K562 (cell line): ENCODE results near the gene LRRN3. TPM values are rescaled to one million over a fixed set of nuclear protein-coding genes. Genes with fewer than 3 reads are reported as not detected.

Source experiments
- ATF7 ChIP-seq: fragments of 450-650 bp; IDR thresholded peaks from 2 replicates; pipeline ENCODE4 v1.7.1; 2014; ENCODE audit warnings: mild to moderate bottlenecking, moderate library complexity
- BACH1 ChIP-seq: fragments of 200-800 bp; sonication (Bioruptor generic); IDR thresholded peaks from 2 replicates; pipeline ENCODE4 v1.6.1; 2016; ENCODE audit warnings: missing genetic modification characterization, missing compliant biosample characterization
- BRCA1 ChIP-seq, 2 experiments: fragments of 450-650 bp in 1 of 2; sonication (generic) in 1 of 2; formaldehyde crosslinking in 1 of 2; IDR thresholded peaks; 2 replicates each; pipeline versions ENCODE4 v1.5.0 to v1.6.1; 2017 to 2020; ENCODE audit warnings: mild to moderate bottlenecking in 1 of 2, missing genetic modification reagents in 1 of 2
- CBX8 ChIP-seq: fragments of 200-600 bp; sonication (generic); IDR thresholded peaks from 2 replicates; pipeline ENCODE4 v1.6.1; 2012; ENCODE audit warnings: borderline replicate concordance, mixed run types, low read depth, mild to moderate bottlenecking, moderate library complexity, mixed read lengths, low read length, control low read depth, inconsistent platforms; ENCODE audit not compliant: poor library complexity, severe bottlenecking; ENCODE audit errors: extremely low read depth
- CREBBP ChIP-seq: IDR thresholded peaks from one replicate; pipeline ENCODE4 v1.6.1; 2012; ENCODE audit warnings: low read depth, mild to moderate bottlenecking, control low read depth, inconsistent platforms, low read length
- ELF4 ChIP-seq: fragments of 450-650 bp; formaldehyde crosslinking; IDR thresholded peaks from 2 replicates; pipeline ENCODE4 v1.4.0; 2022; ENCODE audit warnings: missing genetic modification characterization
- HMGXB4 ChIP-seq: sonication (generic); formaldehyde crosslinking; IDR thresholded peaks from 2 replicates; pipeline ENCODE4 v1.8.1; 2023; ENCODE audit warnings: mild to moderate bottlenecking, missing genetic modification reagents
- HNRNPL ChIP-seq: fragments of 200-400 bp; formaldehyde crosslinking; IDR thresholded peaks from 2 replicates; pipeline ENCODE4 v1.6.1; 2017; ENCODE audit warnings: low read depth, mild to moderate bottlenecking, low read length
- KAT8 ChIP-seq: fragments of 450-650 bp; IDR thresholded peaks from 2 replicates; pipeline ENCODE4 v1.6.1; 2016; ENCODE audit warnings: low read depth, mild to moderate bottlenecking
- MCM7 ChIP-seq, 2 experiments: fragments of 450-650 bp; IDR thresholded peaks; 2 replicates each; pipeline ENCODE4 v1.6.1; 2016 to 2018
- NR2C2 ChIP-seq, 2 experiments: fragments of 200-800 bp in 1 of 2; sonication (Bioruptor generic) in 1 of 2; sonication (generic) in 1 of 2; formaldehyde crosslinking in 1 of 2; IDR thresholded peaks; 2 replicates each; pipeline versions ENCODE4 v1.6.1 to v1.8.0; 2016 to 2022; ENCODE audit warnings: mild to moderate bottlenecking in 1 of 2, missing compliant biosample characterization in 1 of 2, missing genetic modification characterization in 1 of 2, missing genetic modification reagents in 1 of 2
- POLR2AphosphoS5 ChIP-seq: IDR thresholded peaks from 2 replicates; pipeline ENCODE4 v1.6.1; 2011; ENCODE audit warnings: mild to moderate bottlenecking, low read depth, low read length, moderate library complexity; ENCODE audit not compliant: control insufficient read depth, insufficient read depth
- RAD21 ChIP-seq, 2 experiments: fragments of 250-450 bp in 1 of 2; fragments of 450-650 bp in 1 of 2; sonication (Bioruptor Pico) in 1 of 2; formaldehyde crosslinking in 1 of 2; IDR thresholded peaks in 1 of 2; conservative IDR thresholded peaks in 1 of 2; 2 replicates each; pipeline versions ENCODE4 v1.4.0 to v1.8.0; 2020 to 2022; ENCODE audit warnings: mild to moderate bottlenecking in 2 of 2, moderate library complexity in 1 of 2
- RFX7 ChIP-seq: fragments of 250-450 bp; sonication (Bioruptor Pico); IDR thresholded peaks from 2 replicates; pipeline ENCODE4 v1.5.1; 2021; ENCODE audit warnings: mild to moderate bottlenecking
- SMAD1 ChIP-seq: fragments of 150-350 bp; IDR thresholded peaks from 2 replicates; pipeline ENCODE4 v1.6.1; 2014; ENCODE audit warnings: low read length, low read depth; ENCODE audit not compliant: partially characterized antibody
- SMARCC2 ChIP-seq: fragments of 450-650 bp; IDR thresholded peaks from 2 replicates; pipeline ENCODE4 v1.6.1; 2017; ENCODE audit warnings: antibody characterized with exemption, moderate library complexity, mild to moderate bottlenecking, low read depth
- SOX6 ChIP-seq: fragments of 450-650 bp; IDR thresholded peaks from 2 replicates; pipeline ENCODE4 v1.6.1; 2014; ENCODE audit warnings: mild to moderate bottlenecking
- SP1 ChIP-seq: sonication (generic); formaldehyde crosslinking; IDR thresholded peaks from 2 replicates; pipeline ENCODE4 v1.8.1; 2022; ENCODE audit warnings: mild to moderate bottlenecking, missing genetic modification reagents
- ZNF316 ChIP-seq: fragments of 450-650 bp; IDR thresholded peaks from 2 replicates; pipeline ENCODE4 v1.6.1; 2016
- ZNF766 ChIP-seq: fragments of 200-800 bp; sonication (Bioruptor generic); conservative IDR thresholded peaks from 2 replicates; pipeline ENCODE4 v1.6.1; 2016; ENCODE audit warnings: missing genetic modification characterization, missing compliant biosample characterization
- ZNF77 ChIP-seq: fragments of 250-450 bp; sonication (Bioruptor Pico); IDR thresholded peaks from 2 replicates; pipeline ENCODE4 v1.5.0; 2020
- polyA plus RNA-seq, 8 experiments: library from polyadenylated mRNA; depleted of rRNA in 4 of 8; stranded (reverse) in 5 of 8; unstranded in 3 of 8; fragments of >200 nt; fragmentation: Nextera tagmentation in 2 of 8; fragmentation: Illumina TruSeq in 1 of 8; extraction: Ambion mirVana in 2 of 8; extraction: Trizol in 1 of 8; gene quantifications; 2 replicates each; pipeline versions ENCODE4 v1.2.1 to v1.2.3, GENCODE V29; 2011 to 2014; ENCODE audit warnings: inconsistent platforms in 1 of 8, missing spikeins in 1 of 8
- total RNA-seq, 7 experiments: library from RNA; depleted of rRNA in 6 of 7; stranded (reverse); fragments of >200 nt in 6 of 7; fragmentation: Illumina TruSeq in 2 of 7; extraction: Trizol in 2 of 7; gene quantifications; 2 replicates each; pipeline versions ENCODE4 v1.2.1 to v1.2.3, GENCODE V29; 2011 to 2021; ENCODE audit warnings: low replicate concordance in 1 of 7
- TF ChIP-seq, protein P1 (sequence below): fragments of 250-450 bp; sonication (Bioruptor Pico); IDR thresholded peaks from 2 replicates; pipeline ENCODE4 v1.4.0; 2020
- TF ChIP-seq, protein P2 (sequence below): fragments of 250-450 bp; sonication (Bioruptor Pico); IDR thresholded peaks from 2 replicates; pipeline ENCODE4 v1.5.1; 2021; ENCODE audit warnings: mild to moderate bottlenecking
- TF ChIP-seq, protein P3 (sequence below): sonication (generic); formaldehyde crosslinking; IDR thresholded peaks from 2 replicates; pipeline ENCODE4 v1.8.0; 2023; ENCODE audit warnings: mild to moderate bottlenecking, missing genetic modification reagents

The LRRN3 gene
- total and polyA plus RNA-seq, 9 of the 15 experiments (the other 6 are each of a cell fraction or from before 2014, with no cell fraction given), result 0.05 to 1.00 (median 0.20) TPM; not detected in 1

DNA sequence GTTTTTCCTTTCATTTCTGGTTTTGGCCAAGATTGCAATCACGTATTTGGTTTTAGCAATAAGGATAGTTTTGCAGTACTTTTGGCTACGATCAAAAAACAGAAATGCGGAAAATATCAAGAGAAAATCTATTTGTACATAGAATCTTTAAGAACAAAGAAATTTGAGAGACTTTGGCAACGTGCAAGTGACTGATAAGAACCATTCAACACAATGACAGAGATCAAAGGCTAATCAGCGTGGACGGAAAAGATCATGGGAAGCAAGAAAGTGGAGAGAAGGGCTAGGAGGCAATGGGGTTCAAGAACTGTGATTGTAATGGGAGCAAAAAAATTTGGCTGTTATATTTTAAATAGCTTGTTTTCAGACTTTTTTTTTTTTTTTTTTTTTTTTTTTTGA, 16.2 kb upstream of the LRRN3 start (continued):
- TF ChIP-seq HMGXB4 (CRISPR knock-in tag) (no peak), KAT8 (no peak), SMAD1 (no peak), NR2C2 (CRISPR knock-in tag; IDR thresholded peaks at IDR 0.05) (no peak), NR2C2 (tag; IDR thresholded peaks at IDR 0.05) (0 out of 2 replicates have a peak, but pooled peaks have one; percentile 14), SMARCC2 (0 out of 2 replicates have a peak, but pooled peaks have one; percentile 26), ZNF316 (no peak), ZNF766 (CRISPR knock-in tag) (no peak), SP1 (CRISPR knock-in tag) (no peak), MCM7 (IDR thresholded peaks at IDR 0.05) (no peak), CBX8 (no peak), RAD21 (CRISPR knock-in tag; conservative IDR thresholded peaks at IDR 0.05 in 1 of 2, IDR thresholded peaks at IDR 0.05 in 1 of 2) (no peak), ZNF77 (CRISPR knock-in tag) (no peak), SOX6 (peak; percentile 99), ATF7 (0 out of 2 replicates have a peak, but pooled peaks have one; percentile 18), HNRNPL (no peak), RFX7 (no peak), BACH1 (no peak), CREBBP (no peak), BRCA1 (IDR thresholded peaks at IDR 0.05) (no peak), BRCA1 (CRISPR knock-in tag; IDR thresholded peaks at IDR 0.05) (no peak), POLR2AphosphoS5 (no peak), ELF4 (CRISPR knock-in tag) (no peak)
- TF ChIP-seq, protein P1, sequence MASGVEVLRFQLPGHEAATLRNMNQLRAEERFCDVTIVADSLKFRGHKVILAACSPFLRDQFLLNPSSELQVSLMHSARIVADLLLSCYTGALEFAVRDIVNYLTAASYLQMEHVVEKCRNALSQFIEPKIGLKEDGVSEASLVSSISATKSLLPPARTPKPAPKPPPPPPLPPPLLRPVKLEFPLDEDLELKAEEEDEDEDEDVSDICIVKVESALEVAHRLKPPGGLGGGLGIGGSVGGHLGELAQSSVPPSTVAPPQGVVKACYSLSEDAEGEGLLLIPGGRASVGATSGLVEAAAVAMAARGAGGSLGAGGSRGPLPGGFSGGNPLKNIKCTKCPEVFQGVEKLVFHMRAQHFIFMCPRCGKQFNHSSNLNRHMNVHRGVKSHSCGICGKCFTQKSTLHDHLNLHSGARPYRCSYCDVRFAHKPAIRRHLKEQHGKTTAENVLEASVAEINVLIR (CRISPR knock-in tag), result no peak
- TF ChIP-seq, protein P2, sequence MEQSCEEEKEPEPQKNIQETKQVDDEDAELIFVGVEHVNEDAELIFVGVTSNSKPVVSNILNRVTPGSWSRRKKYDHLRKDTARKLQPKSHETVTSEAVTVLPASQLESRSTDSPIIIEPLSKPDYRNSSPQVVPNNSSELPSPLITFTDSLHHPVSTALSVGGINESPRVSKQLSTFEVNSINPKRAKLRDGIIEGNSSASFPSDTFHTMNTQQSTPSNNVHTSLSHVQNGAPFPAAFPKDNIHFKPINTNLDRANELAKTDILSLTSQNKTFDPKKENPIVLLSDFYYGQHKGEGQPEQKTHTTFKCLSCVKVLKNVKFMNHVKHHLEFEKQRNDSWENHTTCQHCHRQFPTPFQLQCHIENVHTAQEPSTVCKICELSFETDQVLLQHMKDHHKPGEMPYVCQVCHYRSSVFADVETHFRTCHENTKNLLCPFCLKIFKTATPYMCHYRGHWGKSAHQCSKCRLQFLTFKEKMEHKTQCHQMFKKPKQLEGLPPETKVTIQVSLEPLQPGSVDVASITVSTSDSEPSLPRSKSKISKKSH (CRISPR knock-in tag), result no peak
- TF ChIP-seq, protein P3, sequence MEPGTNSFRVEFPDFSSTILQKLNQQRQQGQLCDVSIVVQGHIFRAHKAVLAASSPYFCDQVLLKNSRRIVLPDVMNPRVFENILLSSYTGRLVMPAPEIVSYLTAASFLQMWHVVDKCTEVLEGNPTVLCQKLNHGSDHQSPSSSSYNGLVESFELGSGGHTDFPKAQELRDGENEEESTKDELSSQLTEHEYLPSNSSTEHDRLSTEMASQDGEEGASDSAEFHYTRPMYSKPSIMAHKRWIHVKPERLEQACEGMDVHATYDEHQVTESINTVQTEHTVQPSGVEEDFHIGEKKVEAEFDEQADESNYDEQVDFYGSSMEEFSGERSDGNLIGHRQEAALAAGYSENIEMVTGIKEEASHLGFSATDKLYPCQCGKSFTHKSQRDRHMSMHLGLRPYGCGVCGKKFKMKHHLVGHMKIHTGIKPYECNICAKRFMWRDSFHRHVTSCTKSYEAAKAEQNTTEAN (CRISPR knock-in tag), result no peak
